H1 (cell line): ENCODE measurements around the gene PLCH2.

Source experiments
- CHD1 ChIP-seq: IDR thresholded peaks from 2 replicates; pipeline ENCODE4 v1.6.1; 2012; ENCODE audit warnings: low read depth, low read length, improper control_type of control experiment
- EZH2 ChIP-seq: fragments of 200-600 bp; sonication (generic); IDR thresholded peaks from 2 replicates; pipeline ENCODE4 v1.7.1; 2012; ENCODE audit warnings: low read depth, mild to moderate bottlenecking, moderate library complexity, low read length, inconsistent platforms; ENCODE audit not compliant: severe bottlenecking
- GTF2F1 ChIP-seq: IDR thresholded peaks from 2 replicates; pipeline ENCODE4 v1.6.1; 2012; ENCODE audit warnings: low read depth, low read length, improper control_type of control experiment, borderline replicate concordance
- MAFK ChIP-seq: IDR thresholded peaks from 2 replicates; pipeline ENCODE4 v1.6.1; 2012; ENCODE audit warnings: low read depth, mild to moderate bottlenecking, improper control_type of control experiment, low read length
- POLR2A ChIP-seq, 2 experiments: IDR thresholded peaks; 1 replicate in 1 of 2; 2 replicates in 1 of 2; pipeline ENCODE4 v1.6.1; 2011; ENCODE audit warnings: low read depth in 2 of 2, low read length in 2 of 2, mild to moderate bottlenecking in 2 of 2; ENCODE audit errors: control extremely low read depth in 1 of 2
- POLR2AphosphoS5 ChIP-seq: IDR thresholded peaks from 2 replicates; pipeline ENCODE4 v1.6.1; 2011; ENCODE audit warnings: low read depth, low read length
- RNF2 ChIP-seq: fragments of 200-900, 300-1000 bp; sonication (generic); IDR thresholded peaks from 2 replicates; pipeline ENCODE4 v1.7.1; 2016; ENCODE audit warnings: borderline replicate concordance, low read depth, mild to moderate bottlenecking, antibody characterized with exemption, low read length; ENCODE audit not compliant: poor library complexity, severe bottlenecking; ENCODE audit errors: missing control alignments
- RXRA ChIP-seq: IDR thresholded peaks from 2 replicates; pipeline ENCODE4 v1.6.1; 2011; ENCODE audit warnings: low read depth, mild to moderate bottlenecking, low read length, moderate library complexity; ENCODE audit not compliant: insufficient read depth
- SIN3A ChIP-seq, 2 experiments: IDR thresholded peaks in 1 of 2; conservative IDR thresholded peaks in 1 of 2; 2 replicates each; pipeline ENCODE4 v1.6.1; 2011 to 2012; ENCODE audit warnings: low read length in 2 of 2, improper control_type of control experiment in 1 of 2, low read depth in 1 of 2, mild to moderate bottlenecking in 1 of 2
- TAF1 ChIP-seq: IDR thresholded peaks from 2 replicates; pipeline ENCODE4 v1.6.1; 2011; ENCODE audit warnings: mild to moderate bottlenecking, low read depth, low read length
- ZNF274 ChIP-seq: IDR thresholded peaks from 2 replicates; pipeline ENCODE4 v1.7.0; 2012; ENCODE audit warnings: low read length, borderline replicate concordance; ENCODE audit errors: extremely low read depth
- TF ChIP-seq, protein P1 (sequence below), 3 experiments: IDR thresholded peaks; 1 replicate in 2 of 3; 2 replicates in 1 of 3; pipeline versions ENCODE4 v1.5.1 to v1.6.1; 2011; ENCODE audit warnings: low read length in 3 of 3, mild to moderate bottlenecking in 3 of 3, inconsistent platforms in 2 of 3, low read depth in 1 of 3, moderate library complexity in 1 of 3; ENCODE audit not compliant: insufficient read depth in 1 of 3; ENCODE audit errors: control extremely low read depth in 1 of 3
- TF ChIP-seq, protein P2 (sequence below): IDR thresholded peaks from 2 replicates; pipeline ENCODE4 v1.6.1; 2011; ENCODE audit warnings: low read length, improper control_type of control experiment

DNA sequence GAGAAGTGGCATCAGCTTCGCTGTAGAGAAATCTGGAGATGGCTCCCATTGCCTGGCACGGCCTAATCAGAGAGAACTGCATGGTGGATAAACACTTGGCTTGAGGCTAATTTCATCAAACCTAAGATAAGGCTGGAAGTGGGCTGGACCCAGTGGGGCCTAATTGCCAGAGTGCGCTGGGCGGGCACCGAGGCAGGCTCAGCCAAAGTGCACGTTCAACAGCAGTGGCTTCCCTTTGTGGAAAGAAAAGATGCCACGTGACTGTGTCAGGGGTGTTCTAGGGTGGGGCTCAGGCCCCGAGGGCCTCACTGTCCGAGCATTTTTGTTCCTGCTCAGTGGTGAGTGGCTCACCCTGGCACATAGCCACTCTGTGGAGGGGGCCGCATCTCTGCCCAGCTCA is 5.8 kb downstream of the PLCH2 start:
- TF ChIP-seq EZH2 (no peak), SIN3A (conservative IDR thresholded peaks at IDR 0.05 in 1 of 2, IDR thresholded peaks at IDR 0.05 in 1 of 2; ENCODE audit: low read depth in 1 of 2, low read length in 2 of 2) (no peak), RXRA (no peak), POLR2A (IDR thresholded peaks at IDR 0.05; ENCODE audit: control extremely low read depth in 1 of 2, low read depth in 2 of 2, low read length in 2 of 2) (no peak), RNF2 (no peak), ZNF274 (no peak), TAF1 (no peak), POLR2AphosphoS5 (no peak), GTF2F1 (no peak), CHD1 (no peak), MAFK (no peak)
- TF ChIP-seq, protein P1, sequence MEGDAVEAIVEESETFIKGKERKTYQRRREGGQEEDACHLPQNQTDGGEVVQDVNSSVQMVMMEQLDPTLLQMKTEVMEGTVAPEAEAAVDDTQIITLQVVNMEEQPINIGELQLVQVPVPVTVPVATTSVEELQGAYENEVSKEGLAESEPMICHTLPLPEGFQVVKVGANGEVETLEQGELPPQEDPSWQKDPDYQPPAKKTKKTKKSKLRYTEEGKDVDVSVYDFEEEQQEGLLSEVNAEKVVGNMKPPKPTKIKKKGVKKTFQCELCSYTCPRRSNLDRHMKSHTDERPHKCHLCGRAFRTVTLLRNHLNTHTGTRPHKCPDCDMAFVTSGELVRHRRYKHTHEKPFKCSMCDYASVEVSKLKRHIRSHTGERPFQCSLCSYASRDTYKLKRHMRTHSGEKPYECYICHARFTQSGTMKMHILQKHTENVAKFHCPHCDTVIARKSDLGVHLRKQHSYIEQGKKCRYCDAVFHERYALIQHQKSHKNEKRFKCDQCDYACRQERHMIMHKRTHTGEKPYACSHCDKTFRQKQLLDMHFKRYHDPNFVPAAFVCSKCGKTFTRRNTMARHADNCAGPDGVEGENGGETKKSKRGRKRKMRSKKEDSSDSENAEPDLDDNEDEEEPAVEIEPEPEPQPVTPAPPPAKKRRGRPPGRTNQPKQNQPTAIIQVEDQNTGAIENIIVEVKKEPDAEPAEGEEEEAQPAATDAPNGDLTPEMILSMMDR (IDR thresholded peaks at IDR 0.05; ENCODE audit: control extremely low read depth in 1 of 3, insufficient read depth in 1 of 3, low read depth in 1 of 3, low read length in 3 of 3) = no peak
- TF ChIP-seq, protein P2, sequence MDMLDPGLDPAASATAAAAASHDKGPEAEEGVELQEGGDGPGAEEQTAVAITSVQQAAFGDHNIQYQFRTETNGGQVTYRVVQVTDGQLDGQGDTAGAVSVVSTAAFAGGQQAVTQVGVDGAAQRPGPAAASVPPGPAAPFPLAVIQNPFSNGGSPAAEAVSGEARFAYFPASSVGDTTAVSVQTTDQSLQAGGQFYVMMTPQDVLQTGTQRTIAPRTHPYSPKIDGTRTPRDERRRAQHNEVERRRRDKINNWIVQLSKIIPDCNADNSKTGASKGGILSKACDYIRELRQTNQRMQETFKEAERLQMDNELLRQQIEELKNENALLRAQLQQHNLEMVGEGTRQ = no peak
